DMS 273 (cell line): ENCODE results near the gene MEX3A.
"Not testable (repeated sequence)": the region's sequence is repeated elsewhere in the genome, so short reads cannot be mapped to it uniquely, and the experiment has no call there.

Experiments
- DNase-seq: peaks from one replicate; lab custom pipeline; 2025; ENCODE audit not compliant: unreplicated experiment; lab: John Stamatoyannopoulos, UW

The MEX3A gene

GRCh38 chr1:156118177-156118868 is 36.1 kb upstream of the MEX3A start:
- DNase-seq = peak; percentile 79

- no peak for DNase-seq
These were observed 35.3 kb upstream of the MEX3A start for GRCh38 chr1:156117414-156118176.

GRCh38 chr1:156116731-156117130 is 34.5 kb upstream of the MEX3A start:
- DNase-seq = not testable (repeated sequence)

- DNase-seq = peak; percentile 69
These were observed 33.5 kb upstream of the MEX3A start for GRCh38 chr1:156115514-156116374.

- DNase-seq = peak; percentile 60
These were observed 32.8 kb upstream of the MEX3A start for GRCh38 chr1:156114919-156115513.

- DNase-seq = peak; percentile 93
These were observed 32.0 kb upstream of the MEX3A start, which contains the start of gene LMNA for GRCh38 chr1:156114101-156114918. Gene LMNA (plus strand): TSS chr1:156114711. CDS start chr1:156114919, 208 bp downstream.

GRCh38 chr1:156113282-156113950 is 31.2 kb upstream of the MEX3A start:
- no peak for DNase-seq

GRCh38 chr1:156112276-156113137 is 30.2 kb upstream of the MEX3A start:
- no peak for DNase-seq

GRCh38 chr1:156111355-156111962 is 29.2 kb upstream of the MEX3A start:
- DNase-seq = no peak

GRCh38 chr1:156110252-156110651 is 28.0 kb upstream of the MEX3A start:
- no peak for DNase-seq

- no peak for DNase-seq
These were observed 26.5 kb upstream of the MEX3A start for GRCh38 chr1:156108664-156109241.

- no peak for DNase-seq
These were observed 25.8 kb upstream of the MEX3A start for GRCh38 chr1:156108057-156108456.

GRCh38 chr1:156106624-156107488 is 24.6 kb upstream of the MEX3A start:
- peak; percentile 59 for DNase-seq

- no peak for DNase-seq
These were observed 22.9 kb upstream of the MEX3A start for GRCh38 chr1:156104861-156105832.

- DNase-seq = peak; percentile 68
These were observed 22.0 kb upstream of the MEX3A start for GRCh38 chr1:156104065-156104810.
